HG03521 (cell line): Measurements from ENCODE around the gene EFCC1.

Experiments used
- ATAC-seq: cut with Tn5 transposase; IDR thresholded peaks from one replicate; pipeline ENCODE4 v1.9.1; 2021; ENCODE audit warnings: mild to moderate bottlenecking, moderate library complexity; ENCODE audit not compliant: unreplicated experiment

Gene EFCC1, protein sequence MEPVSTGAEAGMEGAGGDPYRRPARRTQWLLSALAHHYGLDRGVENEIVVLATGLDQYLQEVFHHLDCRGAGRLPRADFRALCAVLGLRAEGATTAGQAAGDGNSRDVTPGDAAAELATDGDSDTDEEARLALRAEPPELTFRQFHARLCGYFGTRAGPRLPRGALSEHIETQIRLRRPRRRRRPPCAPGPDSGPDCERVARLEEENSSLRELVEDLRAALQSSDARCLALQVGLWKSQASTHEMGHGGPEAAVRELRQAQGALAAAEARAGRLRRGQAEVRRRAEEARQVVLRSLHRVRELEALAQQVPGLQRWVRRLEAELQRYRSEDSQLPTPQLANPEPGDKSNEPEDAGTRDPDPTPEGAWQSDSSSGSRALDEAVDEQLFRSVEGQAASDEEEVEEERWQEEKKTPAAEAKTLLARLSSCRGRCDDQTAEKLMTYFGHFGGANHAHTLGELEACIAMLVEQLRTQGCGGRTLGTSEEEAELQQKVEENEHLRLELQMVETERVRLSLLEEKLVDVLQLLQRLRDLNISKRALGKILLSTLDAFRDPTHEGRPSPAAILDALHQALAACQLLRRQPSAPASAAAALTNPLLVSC

GRCh38 chr3:129001101-129001805 is at the start of gene EFCC1:
EFCC1 (plus strand) TSS chr3:129001304; CDS start chr3:129001629, 325 bp downstream.
- no peak for ATAC-seq

GRCh38 chr3:128956440-128956839 is 44.7 kb upstream of the EFCC1 start:
- no peak for ATAC-seq

- no peak for ATAC-seq
Measured at GRCh38 chr3:128965280-128965679, 35.8 kb upstream of the EFCC1 start.

- ATAC-seq = no peak
Measured at GRCh38 chr3:128965818-128966217, 35.3 kb upstream of the EFCC1 start.

DNA sequence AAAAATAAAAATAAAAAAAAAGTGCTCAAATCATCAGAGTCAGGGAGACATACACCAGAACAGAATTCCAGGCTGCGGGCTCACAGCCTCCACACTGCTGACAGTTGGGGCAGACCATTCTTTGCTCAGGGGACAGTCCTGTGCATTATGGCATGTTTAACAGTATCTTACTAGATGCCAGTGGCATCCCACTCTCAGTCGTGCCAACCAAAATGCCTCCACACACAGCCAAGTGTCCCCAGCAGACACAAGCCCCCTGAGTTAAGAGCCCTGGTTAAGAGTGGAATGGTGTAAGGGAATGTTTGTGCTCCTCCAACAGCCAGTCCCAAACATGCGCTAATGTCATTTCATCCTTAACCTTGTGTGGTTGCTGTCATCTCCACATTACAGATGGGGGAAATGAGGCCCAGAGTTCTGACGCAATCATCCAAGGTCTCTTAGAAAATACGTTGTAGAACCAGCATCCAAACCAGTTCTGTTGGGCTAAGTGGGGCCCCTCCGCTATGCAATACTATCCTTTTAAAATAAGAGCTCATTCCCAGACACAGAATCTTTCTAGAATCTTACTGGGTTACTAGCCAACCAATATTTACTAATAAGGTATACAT is 33.3 kb upstream of the EFCC1 start:
- ATAC-seq = no peak

DNA sequence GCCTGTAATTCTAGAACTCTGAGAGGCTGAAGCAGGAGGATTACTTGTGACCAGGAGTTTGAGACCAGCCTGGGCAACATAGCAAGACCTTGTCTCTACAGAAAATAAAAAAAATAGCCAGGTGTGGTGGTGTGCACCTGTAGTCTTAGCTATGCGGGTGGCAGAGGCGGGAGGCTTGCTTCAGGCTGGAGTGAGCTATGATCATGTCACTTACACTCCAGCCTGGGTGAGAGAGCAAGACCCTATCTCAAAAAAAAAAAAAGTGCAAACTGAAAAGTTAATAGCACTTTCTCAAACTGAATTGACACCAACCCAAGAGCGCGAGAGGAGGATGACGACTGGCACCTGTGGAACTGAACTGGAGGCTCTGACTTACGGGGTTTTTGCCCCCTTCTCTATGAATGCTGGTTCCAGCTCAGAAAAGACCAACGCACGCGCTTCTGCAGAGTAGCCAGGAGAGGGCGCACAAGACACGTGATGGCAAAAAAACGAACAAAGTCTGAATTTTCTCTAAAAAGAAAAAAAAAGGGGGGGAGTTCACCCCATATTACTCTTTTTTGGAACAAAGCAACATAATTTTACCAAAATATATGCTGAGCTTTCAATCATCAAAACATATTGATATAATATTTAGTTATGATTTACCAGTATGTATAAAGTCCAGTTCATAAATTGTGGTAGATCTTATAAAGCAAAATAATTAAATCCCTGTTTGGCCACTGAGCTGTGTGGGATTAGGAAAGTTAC is 30.9 kb upstream of the EFCC1 start:
- ATAC-seq = no peak

DNA sequence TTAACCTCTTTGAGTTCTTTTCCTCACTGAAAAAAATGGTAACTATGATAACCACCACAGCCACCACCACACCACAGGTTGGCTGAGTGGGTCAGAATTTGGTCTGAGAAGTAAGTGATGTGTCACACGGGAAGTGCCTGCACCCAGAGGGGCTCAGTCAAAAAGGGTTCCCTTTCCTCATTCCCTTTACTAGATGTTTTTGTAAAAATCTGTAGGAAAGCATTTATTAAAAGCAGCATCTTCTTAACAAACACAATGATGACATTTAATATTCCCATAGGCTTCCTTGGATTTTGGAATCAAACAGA is 30.4 kb upstream of the EFCC1 start:
- no peak for ATAC-seq

DNA sequence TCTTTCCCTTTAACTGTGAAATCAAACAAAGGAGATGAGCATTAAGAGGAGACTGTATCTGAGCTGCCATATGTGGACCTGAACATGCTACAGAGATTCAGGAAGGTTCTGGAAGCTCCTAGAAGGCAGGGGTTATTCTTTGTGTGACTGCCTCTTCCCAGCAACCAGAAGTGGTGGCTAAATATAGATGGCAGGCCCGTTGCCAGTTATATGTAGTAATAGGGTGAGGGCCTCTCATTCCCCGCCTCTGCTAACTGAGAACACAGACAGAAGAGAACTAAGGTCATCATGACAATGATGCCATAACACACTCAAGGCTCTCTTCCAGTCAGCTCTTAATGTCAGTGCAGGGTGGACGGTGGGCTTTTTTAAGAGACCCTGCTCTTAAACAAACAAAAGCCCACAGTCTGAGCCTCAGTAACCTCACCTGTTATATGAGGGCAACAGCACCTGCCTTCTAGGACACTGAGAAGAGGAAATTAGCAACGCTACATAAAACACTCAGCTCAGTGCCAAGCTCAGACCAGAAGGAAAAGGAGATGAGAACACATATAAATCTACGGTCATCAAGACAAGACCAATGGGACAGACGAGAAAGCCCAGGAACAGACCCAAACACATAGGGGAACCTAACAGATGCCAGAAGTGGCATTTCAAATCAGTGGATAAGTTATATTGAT is 29.5 kb upstream of the EFCC1 start:
- ATAC-seq = no peak

DNA sequence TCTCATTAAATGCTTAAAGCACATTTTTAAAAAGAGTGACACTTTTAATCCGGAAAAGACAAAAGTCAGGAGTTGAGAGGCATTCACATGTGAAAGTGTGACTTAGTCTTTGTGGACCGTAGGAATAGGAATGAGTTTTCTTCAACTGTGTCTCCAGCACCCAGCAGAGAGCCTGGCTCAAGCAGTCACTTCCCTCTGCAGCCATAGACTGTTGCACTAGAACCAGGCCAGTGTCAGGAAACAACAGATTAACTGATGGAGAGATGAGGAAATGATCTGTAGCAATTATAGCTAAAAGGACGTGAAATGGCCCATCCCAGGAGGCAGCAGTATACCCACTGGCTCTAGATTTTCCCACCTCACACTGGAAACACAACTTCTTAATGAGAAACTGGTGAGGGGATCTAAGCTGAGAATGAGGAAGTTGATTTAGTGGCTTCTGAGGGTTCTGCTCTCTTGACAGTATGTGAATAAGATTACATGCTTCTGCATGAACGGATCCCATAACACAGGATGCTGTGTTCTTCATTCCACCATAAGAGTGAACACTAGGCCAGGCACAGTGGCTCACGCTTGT is 27.0 kb upstream of the EFCC1 start:
- ATAC-seq = no peak

DNA sequence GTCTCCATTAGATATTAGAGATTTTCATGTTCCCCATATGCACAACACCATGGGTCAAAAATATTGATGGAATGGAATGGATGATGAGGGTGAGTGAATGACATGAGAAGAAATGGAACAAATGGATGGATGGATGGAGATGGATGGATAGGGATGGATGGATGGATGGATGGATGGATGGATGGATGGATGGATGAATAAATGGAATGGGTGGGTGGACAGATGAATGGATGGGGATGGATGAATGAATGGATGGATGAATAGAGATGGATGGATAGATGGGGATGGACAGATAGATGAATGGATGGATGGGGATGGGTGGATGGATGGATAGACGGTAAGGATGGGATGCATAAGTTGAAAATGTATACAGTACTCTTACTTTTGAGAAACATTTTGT is 25.8 kb upstream of the EFCC1 start:
- ATAC-seq = no peak

GRCh38 chr3:128983293-128984069 is 17.6 kb upstream of the EFCC1 start:
- no peak for ATAC-seq

DNA sequence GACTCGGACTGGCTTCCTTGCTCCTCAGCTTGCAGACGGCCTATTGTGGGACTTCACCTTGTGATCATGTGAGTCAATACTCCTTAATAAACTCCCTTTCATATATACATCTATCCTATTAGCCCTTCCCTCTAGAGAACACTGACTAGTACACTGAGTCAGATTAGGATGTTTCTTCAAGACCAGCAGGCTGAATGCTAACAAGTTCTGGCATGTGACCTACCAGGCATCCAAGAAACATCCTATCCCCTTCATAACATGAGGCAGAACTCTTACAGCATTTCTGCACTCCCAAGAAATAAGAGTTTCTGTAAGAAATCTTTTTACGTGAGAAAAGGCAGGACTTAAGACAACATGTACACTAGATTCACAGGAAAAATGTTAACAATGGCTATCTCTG is 16.5 kb upstream of the EFCC1 start:
- ATAC-seq = no peak

- ATAC-seq = no peak
Measured at GRCh38 chr3:128987302-128988100, 13.6 kb upstream of the EFCC1 start.

- no peak for ATAC-seq
Measured at GRCh38 chr3:128988286-128988685, 12.8 kb upstream of the EFCC1 start.

DNA sequence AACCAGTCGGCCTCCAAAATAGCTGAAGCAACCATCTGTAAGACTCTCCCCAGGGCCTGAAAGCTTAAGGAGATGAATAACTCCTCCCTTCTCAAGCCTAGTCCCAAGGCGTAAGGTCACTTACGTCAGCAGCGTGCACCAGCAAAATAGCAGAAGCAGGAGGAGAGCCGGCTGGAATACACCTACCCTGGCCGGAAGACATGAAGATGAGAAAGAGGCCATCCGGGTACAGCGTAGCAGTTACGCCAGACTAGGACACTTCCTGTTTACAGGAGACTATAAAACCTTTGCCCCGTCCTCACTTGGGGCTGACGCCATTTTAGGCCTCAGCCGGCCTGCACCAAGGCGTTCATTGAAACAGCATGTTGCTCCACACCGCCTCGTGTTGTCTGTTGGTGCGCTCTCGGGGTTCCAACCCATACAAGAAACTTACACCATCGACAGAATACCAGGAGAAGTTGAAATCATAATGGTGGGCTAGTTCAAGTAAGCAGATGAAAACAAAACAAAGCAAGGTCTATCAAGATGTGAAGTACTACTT is 9.7 kb upstream of the EFCC1 start:
- no peak for ATAC-seq

- no peak for ATAC-seq
Measured at GRCh38 chr3:128992926-128993460, 8.1 kb upstream of the EFCC1 start.

DNA sequence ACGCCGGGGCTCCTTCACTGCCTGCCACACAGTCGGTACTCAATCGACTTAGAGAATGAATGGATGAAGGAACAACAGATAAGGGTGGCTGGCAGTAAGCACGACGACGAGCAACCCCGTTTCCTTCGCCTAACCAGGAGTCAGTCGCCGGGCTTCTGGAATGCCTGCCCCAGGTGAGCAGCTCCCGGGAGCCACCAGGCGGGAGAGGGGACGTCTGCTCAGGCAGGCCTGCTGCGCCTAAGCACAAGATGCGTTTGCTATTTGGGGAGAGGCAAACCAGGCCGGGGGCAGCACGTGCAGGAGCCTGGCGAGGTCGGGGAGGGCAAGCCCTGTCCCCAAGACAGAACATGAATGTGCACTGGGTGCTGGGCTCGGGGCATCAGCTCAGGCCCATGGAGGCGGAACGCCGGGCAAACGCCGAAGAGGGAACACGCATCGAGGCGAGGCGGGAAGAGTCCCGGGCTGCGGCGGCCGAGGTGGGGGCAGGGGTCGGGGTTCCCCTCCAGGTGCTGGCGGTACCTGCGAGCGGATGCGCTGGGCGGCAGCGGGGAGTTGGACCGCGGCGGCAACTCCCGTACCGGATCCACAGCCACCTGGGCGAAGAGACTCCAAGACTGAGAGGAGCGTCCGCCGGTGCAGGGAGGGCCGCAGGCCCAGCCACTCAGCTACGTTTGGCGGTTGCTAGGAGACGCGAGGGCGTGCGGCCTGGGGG is 7.5 kb upstream of the EFCC1 start, which contains the start of gene CFAP92:
Gene CFAP92 (minus strand): TSS at position 616 of the 712 bp plus-strand sequence. CDS start 772 bp downstream, outside the sequence.
- ATAC-seq = peak; percentile 95
